Skeletal muscle tissue (tissue), 4 donors: ENCODE data around the gene POLR1G. TPM values are rescaled to one million over a fixed set of nuclear protein-coding genes. Genes with fewer than 3 reads are reported as not detected.

ENCODE experiments used
- H3K27ac ChIP-seq: one replicate; pipeline ENCODE4 v1.7.0; 2013; ENCODE audit warnings: mild to moderate bottlenecking, low read depth, low read length, inconsistent platforms
- H3K27me3 ChIP-seq, 3 donors: one replicate each; pipeline ENCODE4 v1.7.0; 2013; ENCODE audit warnings: low read length in 3 of 3; ENCODE audit not compliant: control insufficient read depth in 3 of 3, insufficient read depth in 3 of 3
- H3K36me3 ChIP-seq, 3 donors: one replicate each; pipeline ENCODE4 v1.7.0; 2013; ENCODE audit warnings: low read length in 3 of 3; ENCODE audit not compliant: control insufficient read depth in 3 of 3, insufficient read depth in 3 of 3
- H3K4me1 ChIP-seq, 3 donors: one replicate each; pipeline ENCODE4 v1.7.0; 2013; ENCODE audit warnings: low read length in 3 of 3, mild to moderate bottlenecking in 3 of 3; ENCODE audit not compliant: control insufficient read depth in 3 of 3, insufficient read depth in 3 of 3
- H3K4me3 ChIP-seq, 3 donors: one replicate each; pipeline ENCODE4 v1.7.0; 2013; ENCODE audit warnings: low read length in 3 of 3
- H3K9ac ChIP-seq, 3 donors: one replicate each; pipeline ENCODE4 v1.7.0; 2013; ENCODE audit warnings: low read length in 3 of 3, mild to moderate bottlenecking in 3 of 3, moderate library complexity in 2 of 3, low read depth in 1 of 3
- H3K9me3 ChIP-seq, 3 donors: one replicate each; pipeline ENCODE4 v1.7.0; 2013; ENCODE audit warnings: low read length in 3 of 3; ENCODE audit not compliant: control insufficient read depth in 3 of 3
- total RNA-seq: library from RNA; depleted of rRNA; stranded (reverse); fragments of >200 nt; gene quantifications from one replicate; pipeline ENCODE4 v1.2.3, GENCODE V29; 2014
- donor health status: Osteomylitis.

POLR1G gene, protein sequence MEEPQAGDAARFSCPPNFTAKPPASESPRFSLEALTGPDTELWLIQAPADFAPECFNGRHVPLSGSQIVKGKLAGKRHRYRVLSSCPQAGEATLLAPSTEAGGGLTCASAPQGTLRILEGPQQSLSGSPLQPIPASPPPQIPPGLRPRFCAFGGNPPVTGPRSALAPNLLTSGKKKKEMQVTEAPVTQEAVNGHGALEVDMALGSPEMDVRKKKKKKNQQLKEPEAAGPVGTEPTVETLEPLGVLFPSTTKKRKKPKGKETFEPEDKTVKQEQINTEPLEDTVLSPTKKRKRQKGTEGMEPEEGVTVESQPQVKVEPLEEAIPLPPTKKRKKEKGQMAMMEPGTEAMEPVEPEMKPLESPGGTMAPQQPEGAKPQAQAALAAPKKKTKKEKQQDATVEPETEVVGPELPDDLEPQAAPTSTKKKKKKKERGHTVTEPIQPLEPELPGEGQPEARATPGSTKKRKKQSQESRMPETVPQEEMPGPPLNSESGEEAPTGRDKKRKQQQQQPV
- total RNA-seq: 7.3 TPM

DNA sequence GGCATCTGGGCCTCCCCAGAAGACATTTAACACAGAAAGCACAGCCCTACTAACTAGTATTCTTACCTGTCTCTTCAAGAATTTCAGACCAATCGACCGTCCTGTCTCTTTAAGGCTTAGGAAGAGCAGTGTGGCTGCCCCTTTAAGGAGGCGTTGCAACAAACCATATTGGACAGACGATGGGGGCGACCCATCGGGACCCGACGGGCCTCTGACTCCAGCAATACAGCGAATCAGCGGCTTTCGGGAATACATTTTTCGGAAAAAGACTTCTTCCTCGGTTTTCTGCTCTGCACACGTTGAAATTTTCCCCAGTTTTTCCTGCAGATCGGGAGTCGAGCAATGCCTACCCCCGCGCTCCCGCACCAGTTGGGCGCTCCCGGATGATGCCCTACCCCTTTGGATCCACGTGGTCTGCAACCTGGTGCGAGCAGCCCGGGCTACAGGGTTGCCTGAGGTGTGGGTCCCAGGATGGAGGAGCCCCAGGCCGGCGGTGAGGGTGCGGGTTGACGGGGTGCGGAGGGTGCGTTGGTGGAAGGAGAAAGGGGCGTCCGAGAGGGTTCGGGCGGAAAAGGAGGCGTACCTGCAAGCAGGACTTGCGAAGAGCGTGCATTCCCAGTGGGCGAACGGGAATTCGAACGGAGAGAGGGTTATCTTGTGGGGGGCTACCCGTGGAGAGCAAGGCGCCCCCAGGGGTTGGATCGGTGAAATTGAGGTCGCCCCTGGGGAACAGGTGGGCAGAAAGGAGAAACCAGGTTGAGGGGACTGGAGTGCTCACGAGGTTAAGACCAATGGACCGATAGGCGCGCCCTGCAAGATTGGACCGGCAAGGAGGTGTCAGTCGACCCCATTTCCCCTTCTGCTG, at the start of gene POLR1G:
Gene POLR1G (plus strand): TSS at position 419 of the 865 bp plus-strand sequence. CDS start 53 bp downstream, at position 472.
- peaks cover 34 to 46% (median 37%) of the 10 kb centered on the region in 3 donors for H3K4me1 ChIP-seq
- H3K9ac ChIP-seq: peak within 1 kb of the TSS; percentile 75 to 91 (median 91)

DNA sequence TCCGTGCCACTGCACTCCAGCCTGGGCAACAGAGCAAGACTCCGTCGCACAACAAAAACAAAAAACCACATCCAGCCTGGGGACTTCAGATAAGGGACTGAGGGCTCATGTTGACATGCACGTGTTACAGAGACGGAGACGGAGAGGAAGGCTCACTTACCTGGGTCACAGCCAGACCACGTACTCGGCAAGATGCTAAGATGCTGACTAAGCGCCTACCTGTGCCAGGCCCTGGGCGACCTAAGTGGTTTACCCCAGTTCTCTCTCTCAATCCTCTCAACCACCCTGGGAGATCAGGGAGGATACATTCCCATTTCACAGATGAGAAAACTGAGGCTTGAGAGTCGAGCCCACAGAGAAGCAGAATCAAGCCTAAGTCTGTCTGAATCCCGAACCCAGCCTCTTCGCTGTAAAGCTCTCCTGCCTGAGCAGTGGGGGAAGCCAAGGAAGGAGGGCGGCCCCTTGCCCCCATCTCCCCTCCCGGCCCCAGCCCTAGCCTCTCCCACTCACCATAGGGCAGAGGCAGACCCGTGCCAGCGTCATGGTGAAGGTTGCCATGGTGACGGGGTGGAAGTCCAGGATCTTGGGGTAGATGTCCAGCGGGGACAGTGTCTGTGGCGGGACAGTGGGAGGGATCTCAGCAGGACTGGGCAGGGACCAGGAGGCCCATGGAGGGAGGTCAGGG, 49.5 kb upstream of the POLR1G start:
- H3K27ac ChIP-seq: no peak overlapping the region
- no peaks in the 10 kb centered on the region for H3K27me3 ChIP-seq
- peaks cover 31 to 42% (median 31%) of the 10 kb centered on the region in 3 donors for H3K36me3 ChIP-seq
- H3K9me3 ChIP-seq: no peaks in the 10 kb centered on the region
- H3K9ac ChIP-seq: no peak overlapping the region
- no peaks in the 10 kb centered on the region for H3K4me1 ChIP-seq
- H3K4me3 ChIP-seq: no peak overlapping the region

More for the DNA sequence above, at the start of gene POLR1G:
- Histone ChIP-seq H3K27ac (peak within 1 kb of the TSS; percentile 93), H3K4me3 (peak within 1 kb of the TSS; percentile 87 to 98 (median 93)), H3K36me3 (peaks cover 0 to 5% (median 5%) of the 10 kb centered on the region in 3 donors), H3K9me3 (no peaks in the 10 kb centered on the region), H3K27me3 (peaks cover 0 to 17% (median 12%) of the 10 kb centered on the region in 3 donors)

DNA sequence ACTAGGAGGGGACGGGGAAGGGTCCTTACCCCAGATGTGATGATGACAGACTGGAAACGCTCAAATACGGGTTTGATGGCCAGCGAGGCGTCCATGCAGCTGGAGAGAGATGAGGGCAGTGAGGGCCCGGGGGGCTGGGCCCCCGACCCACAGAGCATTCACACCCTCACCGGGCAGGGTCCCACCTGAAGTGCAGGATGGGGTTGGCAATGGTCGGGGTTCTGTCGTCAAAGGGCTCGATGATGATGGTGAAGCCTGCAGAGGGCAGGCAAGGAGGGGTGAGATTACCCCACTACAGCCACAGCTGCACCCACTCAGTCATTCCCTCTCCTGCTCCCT, 49.0 kb upstream of the POLR1G start:
- Histone ChIP-seq H3K4me1 (no peaks in the 10 kb centered on the region), H3K36me3 (peaks cover 30 to 41% (median 34%) of the 10 kb centered on the region in 3 donors), H3K9ac (no peak overlapping the region)

DNA sequence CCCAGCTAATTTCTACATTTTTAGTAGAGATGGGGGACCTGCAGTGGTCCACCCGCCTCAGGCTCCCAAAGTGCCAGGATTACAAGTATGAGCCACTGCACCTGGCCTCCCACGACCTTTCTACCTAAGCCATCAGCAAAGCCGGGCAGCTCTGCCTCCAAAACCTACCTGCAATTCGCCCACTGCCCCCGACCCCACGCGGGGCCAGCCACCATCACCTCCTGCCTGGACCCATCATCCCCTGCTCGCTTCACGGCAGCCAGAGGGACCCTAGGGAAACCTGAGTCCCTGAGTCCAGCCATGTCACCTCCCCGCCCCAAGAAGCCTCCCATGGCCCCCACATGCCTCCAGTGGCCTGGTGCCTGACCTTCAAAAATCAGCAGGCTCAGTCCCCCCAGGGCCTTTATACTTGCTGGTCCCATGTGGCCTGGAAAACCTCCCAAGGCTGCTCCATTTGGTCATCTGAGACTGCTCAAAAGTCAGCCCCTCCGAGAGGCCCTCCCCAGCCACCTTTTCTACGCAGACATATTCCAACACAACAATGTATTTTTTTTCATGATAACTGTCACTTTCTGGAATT, 48.1 kb upstream of the POLR1G start:
- no peak overlapping the region for H3K27ac ChIP-seq
- no peaks in the 10 kb centered on the region for H3K4me1 ChIP-seq
- peaks cover 31 to 39% (median 35%) of the 10 kb centered on the region in 3 donors for H3K36me3 ChIP-seq
- no peak overlapping the region for H3K9ac ChIP-seq
- no peaks in the 10 kb centered on the region for H3K9me3 ChIP-seq
- no peak overlapping the region for H3K4me3 ChIP-seq
- H3K27me3 ChIP-seq: no peaks in the 10 kb centered on the region

More for the DNA sequence above, 49.0 kb upstream of the POLR1G start:
- no peaks in the 10 kb centered on the region for H3K27me3 ChIP-seq
- no peak overlapping the region for H3K4me3 ChIP-seq
- no peaks in the 10 kb centered on the region for H3K9me3 ChIP-seq
- no peak overlapping the region for H3K27ac ChIP-seq

DNA sequence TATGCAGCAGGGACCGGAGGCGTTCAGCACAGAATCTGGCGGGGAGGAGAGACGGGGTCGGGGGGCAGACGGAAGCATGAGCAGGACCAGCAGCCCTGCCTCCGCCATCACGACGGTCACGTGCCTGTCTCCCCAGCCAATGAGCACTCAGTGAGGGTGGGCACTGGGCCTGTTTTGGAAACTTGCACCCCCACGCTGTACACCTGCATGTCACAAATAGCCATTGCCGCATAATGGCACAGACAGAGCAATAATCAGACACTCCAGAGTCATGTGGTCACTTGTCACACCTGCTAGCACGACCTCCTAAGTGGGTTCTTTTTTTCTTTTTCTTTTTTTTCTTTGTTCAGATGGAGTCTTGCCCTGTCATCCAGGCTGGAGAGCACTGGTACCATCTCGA, 44.8 kb upstream of the POLR1G start:
- H3K36me3 ChIP-seq: peaks cover 17 to 27% (median 22%) of the 10 kb centered on the region in 3 donors

DNA sequence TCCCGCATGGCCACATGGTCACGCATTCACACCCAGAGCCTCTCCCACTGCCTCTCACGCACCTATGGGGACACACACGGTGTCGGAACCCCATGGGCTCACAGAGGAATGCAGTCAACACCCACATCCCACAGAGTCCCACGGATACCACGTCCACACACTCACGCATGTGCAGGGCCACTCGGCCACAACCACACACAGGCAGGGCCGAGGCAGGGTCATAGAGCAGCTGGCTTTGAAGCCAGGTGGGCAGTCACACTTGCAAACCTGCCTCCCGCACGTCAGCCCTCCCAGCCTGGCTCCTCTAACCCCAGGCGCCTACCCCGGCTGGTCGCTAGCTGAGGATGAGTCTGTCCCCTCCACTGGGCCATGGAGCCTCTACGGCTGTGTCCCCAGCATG, 44.2 kb upstream of the POLR1G start:
- Histone ChIP-seq H3K9me3 (no peaks in the 10 kb centered on the region), H3K36me3 (peaks cover 17 to 23% (median 21%) of the 10 kb centered on the region in 3 donors), H3K9ac (no peak overlapping the region), H3K4me1 (no peaks in the 10 kb centered on the region), H3K27me3 (no peaks in the 10 kb centered on the region), H3K27ac (no peak overlapping the region), H3K4me3 (no peak overlapping the region)

More for the DNA sequence above, 44.8 kb upstream of the POLR1G start:
- Histone ChIP-seq H3K9ac (no peak overlapping the region), H3K9me3 (no peaks in the 10 kb centered on the region), H3K4me1 (no peaks in the 10 kb centered on the region), H3K27me3 (no peaks in the 10 kb centered on the region), H3K4me3 (no peak overlapping the region), H3K27ac (no peak overlapping the region)

DNA sequence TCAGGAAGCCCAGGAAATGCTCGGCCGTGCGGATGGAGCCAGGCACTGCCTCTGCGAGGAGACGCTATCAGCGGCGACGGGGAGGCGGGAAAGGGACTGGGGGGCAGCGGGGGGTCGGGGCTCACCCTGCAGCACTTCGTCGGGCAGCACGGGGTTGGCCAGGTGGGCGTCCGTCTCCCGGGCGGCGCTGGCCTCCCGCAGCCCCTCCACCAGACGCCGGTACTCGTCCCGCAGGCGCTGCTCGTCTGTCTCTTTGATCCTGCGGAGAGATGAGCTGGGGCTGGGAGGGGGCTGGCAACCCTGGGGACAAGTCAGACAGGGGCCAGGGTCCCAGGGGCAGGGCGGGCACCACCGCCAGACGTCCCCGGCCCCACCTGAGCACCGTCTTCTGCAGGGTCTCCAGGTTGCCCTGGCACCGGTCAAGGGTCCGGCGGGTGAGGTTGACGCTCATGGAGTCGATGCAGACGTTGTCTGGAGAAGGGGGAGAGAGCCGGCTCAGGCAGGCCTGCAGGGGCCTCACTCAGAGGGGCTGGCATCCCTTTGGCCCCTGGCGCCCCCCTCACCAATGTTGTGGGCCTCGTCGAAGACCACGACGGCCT, 42.5 kb upstream of the POLR1G start:
- Histone ChIP-seq H3K27me3 (no peaks in the 10 kb centered on the region), H3K4me1 (no peaks in the 10 kb centered on the region), H3K27ac (no peak overlapping the region), H3K4me3 (no peak overlapping the region), H3K9me3 (no peaks in the 10 kb centered on the region), H3K36me3 (peaks cover 17 to 23% (median 19%) of the 10 kb centered on the region in 3 donors), H3K9ac (no peak overlapping the region)

DNA sequence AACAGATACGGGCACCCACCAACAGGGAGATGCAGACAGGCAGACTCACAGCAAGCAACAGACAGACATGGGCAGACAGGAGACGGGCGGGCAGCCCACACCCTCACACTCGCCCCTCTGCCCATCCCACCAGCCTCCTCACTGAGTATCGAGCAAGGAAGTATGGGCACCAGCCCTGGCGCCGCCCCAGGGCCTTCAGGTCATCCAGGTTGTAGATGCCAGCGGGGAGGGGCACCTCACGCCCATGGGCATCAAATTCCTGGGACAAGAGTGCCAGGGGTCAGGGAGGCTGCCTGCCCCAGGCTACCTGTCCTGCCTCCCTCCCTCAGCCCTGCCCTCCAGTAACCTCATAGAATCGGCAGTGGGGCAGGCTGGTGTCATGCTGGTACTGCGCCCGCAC, 41.7 kb upstream of the POLR1G start:
- H3K36me3 ChIP-seq: peaks cover 14 to 23% (median 17%) of the 10 kb centered on the region in 3 donors
- H3K4me1 ChIP-seq: no peaks in the 10 kb centered on the region

DNA sequence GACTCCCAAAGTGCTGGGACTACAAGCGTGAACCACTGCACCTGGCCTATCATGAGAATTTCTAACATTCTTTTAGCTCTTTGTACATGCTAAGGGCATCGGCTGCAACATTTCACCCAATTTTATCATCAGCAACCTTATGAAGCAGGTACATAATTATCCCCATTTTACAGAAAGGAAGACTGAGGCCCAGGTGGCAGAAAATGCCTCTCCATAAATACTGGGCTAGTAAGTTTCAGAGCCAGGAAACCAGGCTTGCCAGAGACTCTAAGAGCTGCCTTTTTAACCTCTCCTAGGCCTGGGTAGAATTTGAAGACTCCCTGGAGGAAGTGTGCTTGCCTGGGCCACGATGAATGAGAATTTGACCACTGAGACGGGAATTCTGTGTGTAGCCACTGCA, 38.3 kb upstream of the POLR1G start:
- Histone ChIP-seq H3K4me3 (no peak overlapping the region), H3K27me3 (no peaks in the 10 kb centered on the region), H3K9me3 (no peaks in the 10 kb centered on the region), H3K9ac (no peak overlapping the region), H3K36me3 (peaks cover 0 to 6% (median 3%) of the 10 kb centered on the region in 3 donors), H3K27ac (no peak overlapping the region), H3K4me1 (peaks cover 3 to 7% (median 4%) of the 10 kb centered on the region in 3 donors)

More for the DNA sequence above, 41.7 kb upstream of the POLR1G start:
- Histone ChIP-seq H3K4me3 (no peak overlapping the region), H3K9ac (no peak overlapping the region), H3K9me3 (no peaks in the 10 kb centered on the region), H3K27me3 (no peaks in the 10 kb centered on the region), H3K27ac (no peak overlapping the region)
